Fibroblast of villous mesenchyme (primary cell): Measurements from ENCODE around the gene CACYBP. TPM values are rescaled to one million over a fixed set of nuclear protein-coding genes. Genes with fewer than 3 reads are reported as not detected.

Source experiments
- DNase-seq: peaks from one replicate; pipeline ENCODE4 v3.0.0-alpha.2; 2010; ENCODE audit warnings: low read depth
- H3K4me3 ChIP-seq: 2 replicates; pipeline ENCODE4 v1.5.1; 2011; ENCODE audit warnings: low read depth, mild to moderate bottlenecking, low read length
- CTCF ChIP-seq: IDR thresholded peaks from 2 replicates; pipeline ENCODE4 v1.5.1; 2012; ENCODE audit warnings: low read depth, mild to moderate bottlenecking, low read length; ENCODE audit not compliant: insufficient read depth
- total RNA-seq: library from RNA; depleted of rRNA; stranded (reverse); fragments of >200 nt; gene quantifications from 2 replicates; pipeline ENCODE4 v1.2.3, GENCODE V29; 2012

Gene CACYBP
- total RNA-seq, 1 donor = 222 TPM

GRCh38 chr1:174996476-174996875 lies 3.3 kb upstream of the CACYBP start:
- DNase-seq = peak; percentile 52
- no peak overlapping the region for H3K4me3 ChIP-seq
- TF ChIP-seq CTCF = no peak

- no peak overlapping the region for H3K4me3 ChIP-seq
- TF ChIP-seq CTCF = no peak
- no peak for DNase-seq
Measured at GRCh38 chr1:174997041-174997440, 2.7 kb upstream of the CACYBP start.

DNA sequence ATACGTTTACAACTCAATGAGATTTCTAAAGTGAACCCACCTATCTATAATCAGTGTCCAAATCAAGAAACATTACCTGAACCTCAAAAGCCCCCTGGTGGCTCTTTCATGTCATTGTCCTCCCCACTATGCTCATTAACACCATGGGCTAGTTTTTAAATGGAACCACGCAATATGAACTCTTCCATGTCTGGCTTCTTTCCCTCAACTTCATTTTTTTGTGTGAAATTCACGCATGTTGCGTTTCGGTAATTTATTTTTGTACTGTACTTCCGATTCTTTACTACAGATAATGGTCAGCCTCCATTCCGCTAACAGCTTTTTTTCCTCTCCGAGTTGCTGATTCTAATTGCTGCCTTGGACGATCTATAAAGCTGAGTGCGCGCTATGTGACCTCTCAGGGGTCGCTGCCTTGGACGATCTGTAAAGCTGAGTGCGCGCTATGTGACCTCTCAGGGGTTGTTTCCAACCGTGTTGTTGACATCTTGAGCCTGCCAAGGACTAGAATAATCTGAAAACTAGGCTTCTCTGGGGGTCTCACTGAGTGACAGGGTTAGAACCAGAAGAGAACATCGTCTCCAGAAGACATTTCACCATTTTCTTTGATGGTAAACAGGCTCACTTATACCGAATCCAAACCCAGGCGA lies 1.1 kb upstream of the CACYBP start:
- peak overlapping the region; percentile 70 for H3K4me3 ChIP-seq
- peak; percentile 80 for TF ChIP-seq CTCF
- DNase-seq = peak; percentile 52

- DNase-seq = peak; percentile 100
- no peak for TF ChIP-seq CTCF
- peak overlapping the region; percentile 96 for H3K4me3 ChIP-seq
Measured at GRCh38 chr1:174999216-174999935, 371 bp upstream of the CACYBP start.

DNA sequence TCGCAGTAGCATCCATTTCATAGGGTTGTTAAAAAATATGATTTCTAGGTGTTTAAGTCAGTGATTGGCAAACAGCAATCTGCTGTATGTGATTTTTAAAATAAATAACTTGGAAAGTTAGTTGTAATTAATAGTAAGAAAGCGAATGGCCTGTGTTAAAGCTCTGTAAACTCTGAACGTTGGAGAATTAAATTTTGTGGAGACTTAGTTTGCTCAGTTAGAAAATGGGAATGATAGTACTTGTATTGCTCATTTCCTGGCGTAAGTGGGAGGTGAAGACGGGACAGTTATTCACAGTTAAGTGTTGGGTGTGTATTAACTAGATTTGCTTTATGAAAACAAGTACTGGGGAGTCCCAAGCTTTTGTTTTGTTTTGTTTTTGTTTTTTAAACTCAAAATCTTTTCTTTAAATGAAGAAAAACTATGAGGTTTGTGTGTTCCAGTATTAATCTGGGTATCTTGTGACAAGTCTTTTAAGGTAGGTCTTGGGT lies 995 bp downstream of the CACYBP start:
- TF ChIP-seq CTCF = no peak
- DNase-seq = no peak
- H3K4me3 ChIP-seq = peak overlapping the region; percentile 96

- DNase-seq = no peak
- no peak for TF ChIP-seq CTCF
- H3K4me3 ChIP-seq = no peak overlapping the region
Measured at GRCh38 chr1:175002910-175003517, 3.3 kb downstream of the CACYBP start.
